ENCODE data around the gene CHD3.

CHD3 gene

GRCh38 chr17:7850701-7851437 lies 37.7 kb upstream of the CHD3 start:
- no peak for DNase-seq (ENCODE audit: low spot score)
- TF ChIP-seq CTCF (IDR thresholded peaks at IDR 0.05): no peak
- peak overlapping the region in 1 of 2 donors; percentile 15 for H3K27ac ChIP-seq
- H3K4me3 ChIP-seq: no peak overlapping the region

- peak; percentile 97 for TF ChIP-seq CTCF (IDR thresholded peaks at IDR 0.05)
- DNase-seq (ENCODE audit: low spot score): peak; percentile 89
- Histone ChIP-seq H3K4me3 (peak overlapping the region; percentile 18), H3K27ac (peak overlapping the region in 1 of 2 donors; percentile 30)
These were observed 36.9 kb upstream of the CHD3 start for GRCh38 chr17:7851438-7852261.

- Histone ChIP-seq H3K4me3 (no peak overlapping the region), H3K27ac (peak overlapping the region in 1 of 2 donors; percentile 30)
- no peak for TF ChIP-seq CTCF (IDR thresholded peaks at IDR 0.05)
- no peak for DNase-seq (ENCODE audit: low spot score)
These were observed 36.3 kb upstream of the CHD3 start for GRCh38 chr17:7852262-7852670.

GRCh38 chr17:7852919-7853690 lies 35.5 kb upstream of the CHD3 start:
- H3K4me3 ChIP-seq: no peak overlapping the region
- TF ChIP-seq CTCF (IDR thresholded peaks at IDR 0.05): no peak
- DNase-seq (ENCODE audit: low spot score): peak; percentile 71
- no peak overlapping the region for H3K27ac ChIP-seq

- Histone ChIP-seq H3K4me3 (no peak overlapping the region), H3K27ac (no peak overlapping the region)
These were observed 34.9 kb upstream of the CHD3 start for GRCh38 chr17:7853691-7854038.

More at GRCh38 chr17:7853691-7854038, 34.9 kb upstream of the CHD3 start:
- no peak for TF ChIP-seq CTCF (IDR thresholded peaks at IDR 0.05)
- DNase-seq (ENCODE audit: low spot score): peak; percentile 71

Data from coronary artery (tissue), 2 donors.